VCaP (cell line): ENCODE data around the gene CFAP65.

Source experiments
- H3K27ac ChIP-seq: fragments of 450-650 bp; 2 replicates; pipeline ENCODE4 v1.5.1; 2017
- TF ChIP-seq, protein P1 (sequence below): fragments of 450-650 bp; conservative IDR thresholded peaks from 2 replicates; pipeline ENCODE4 v1.5.1; 2017; ENCODE audit warnings: mild to moderate bottlenecking, moderate library complexity

Gene CFAP65

DNA sequence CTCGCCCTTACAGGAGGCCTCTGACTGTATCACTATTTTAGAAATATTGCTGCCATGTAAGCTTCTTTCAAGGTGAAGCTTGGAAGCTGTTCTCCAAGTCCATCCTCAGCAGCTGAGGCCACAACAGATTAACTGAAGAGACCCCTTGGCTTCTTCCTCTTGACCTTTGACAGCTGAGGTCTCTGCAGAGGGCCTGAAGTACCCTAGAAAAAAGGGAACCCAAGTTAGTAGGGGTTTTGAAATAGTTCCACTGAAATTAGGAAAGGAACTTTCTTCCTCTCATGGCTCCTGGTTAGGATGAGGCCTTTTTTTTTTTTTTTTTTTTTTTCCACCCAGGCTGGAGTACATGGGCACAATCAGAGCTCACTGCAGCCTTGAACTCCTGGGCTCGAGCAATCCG, 34.9 kb upstream of the CFAP65 start:
- TF ChIP-seq, protein P1, sequence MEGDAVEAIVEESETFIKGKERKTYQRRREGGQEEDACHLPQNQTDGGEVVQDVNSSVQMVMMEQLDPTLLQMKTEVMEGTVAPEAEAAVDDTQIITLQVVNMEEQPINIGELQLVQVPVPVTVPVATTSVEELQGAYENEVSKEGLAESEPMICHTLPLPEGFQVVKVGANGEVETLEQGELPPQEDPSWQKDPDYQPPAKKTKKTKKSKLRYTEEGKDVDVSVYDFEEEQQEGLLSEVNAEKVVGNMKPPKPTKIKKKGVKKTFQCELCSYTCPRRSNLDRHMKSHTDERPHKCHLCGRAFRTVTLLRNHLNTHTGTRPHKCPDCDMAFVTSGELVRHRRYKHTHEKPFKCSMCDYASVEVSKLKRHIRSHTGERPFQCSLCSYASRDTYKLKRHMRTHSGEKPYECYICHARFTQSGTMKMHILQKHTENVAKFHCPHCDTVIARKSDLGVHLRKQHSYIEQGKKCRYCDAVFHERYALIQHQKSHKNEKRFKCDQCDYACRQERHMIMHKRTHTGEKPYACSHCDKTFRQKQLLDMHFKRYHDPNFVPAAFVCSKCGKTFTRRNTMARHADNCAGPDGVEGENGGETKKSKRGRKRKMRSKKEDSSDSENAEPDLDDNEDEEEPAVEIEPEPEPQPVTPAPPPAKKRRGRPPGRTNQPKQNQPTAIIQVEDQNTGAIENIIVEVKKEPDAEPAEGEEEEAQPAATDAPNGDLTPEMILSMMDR = no peak
- no peak overlapping the region for H3K27ac ChIP-seq

DNA sequence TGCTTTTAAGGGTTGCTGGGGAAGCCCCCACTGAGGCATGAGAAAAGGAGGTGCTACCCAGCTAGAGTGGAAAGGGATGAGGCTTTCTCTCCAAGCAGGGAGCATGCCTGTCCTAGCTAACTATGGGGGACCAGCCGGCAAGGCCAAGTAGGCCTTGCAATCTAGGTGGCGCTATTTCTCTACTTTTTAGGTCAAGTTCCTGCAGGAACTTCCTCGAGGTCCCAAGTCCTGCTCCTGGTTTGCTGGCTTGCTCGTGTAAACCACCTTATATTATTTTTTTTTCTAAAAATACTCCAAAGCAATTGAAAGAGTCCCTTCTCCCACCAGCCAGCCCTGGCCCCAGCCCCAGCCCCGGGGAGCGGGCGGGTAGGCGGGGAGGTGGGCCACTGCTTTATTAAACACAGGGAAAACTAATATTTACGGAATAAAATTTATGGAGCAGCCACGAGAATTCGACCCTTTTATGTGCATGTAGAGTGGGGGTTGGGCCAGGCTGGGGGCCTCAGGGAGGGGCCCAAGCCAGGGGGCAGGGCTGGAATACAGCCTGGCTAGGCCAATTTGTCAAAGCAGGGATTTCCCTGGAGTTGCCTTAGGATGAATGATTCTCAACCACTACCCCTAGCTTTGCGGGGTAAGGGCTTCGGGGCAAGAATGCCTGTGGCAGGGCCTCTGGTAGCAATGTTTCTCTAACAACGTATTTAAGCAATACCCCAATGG, 32.3 kb upstream of the CFAP65 start:
- H3K27ac ChIP-seq = peak overlapping the region; percentile 76
- TF ChIP-seq, protein P1 = peak; percentile 81

DNA sequence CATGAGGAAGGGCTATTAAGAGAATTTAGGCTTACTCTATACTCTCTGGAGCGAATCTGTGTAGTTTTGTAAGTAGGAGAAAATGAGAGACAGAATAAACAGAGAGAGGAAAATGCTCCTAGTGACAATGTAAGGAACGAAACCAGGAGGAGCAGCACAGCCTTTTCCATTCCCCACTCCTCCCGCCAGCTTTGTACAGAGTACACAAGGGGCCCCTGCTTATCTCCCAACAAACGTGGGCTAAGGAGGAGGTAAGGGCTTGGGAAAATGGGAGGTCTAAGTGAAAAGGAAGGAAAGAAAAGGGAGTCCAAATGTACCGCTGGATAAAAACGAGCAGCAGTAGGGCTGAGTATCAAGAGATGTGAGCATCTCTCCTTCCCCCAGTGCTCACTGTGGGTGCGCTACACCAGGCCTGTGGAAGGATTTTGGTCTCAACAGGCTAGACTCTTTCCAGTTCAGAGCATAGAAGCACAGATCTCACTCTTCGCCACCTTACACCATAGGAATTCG, 31.5 kb upstream of the CFAP65 start:
- H3K27ac ChIP-seq = peak overlapping the region; percentile 76
- TF ChIP-seq, protein P1 = no peak

DNA sequence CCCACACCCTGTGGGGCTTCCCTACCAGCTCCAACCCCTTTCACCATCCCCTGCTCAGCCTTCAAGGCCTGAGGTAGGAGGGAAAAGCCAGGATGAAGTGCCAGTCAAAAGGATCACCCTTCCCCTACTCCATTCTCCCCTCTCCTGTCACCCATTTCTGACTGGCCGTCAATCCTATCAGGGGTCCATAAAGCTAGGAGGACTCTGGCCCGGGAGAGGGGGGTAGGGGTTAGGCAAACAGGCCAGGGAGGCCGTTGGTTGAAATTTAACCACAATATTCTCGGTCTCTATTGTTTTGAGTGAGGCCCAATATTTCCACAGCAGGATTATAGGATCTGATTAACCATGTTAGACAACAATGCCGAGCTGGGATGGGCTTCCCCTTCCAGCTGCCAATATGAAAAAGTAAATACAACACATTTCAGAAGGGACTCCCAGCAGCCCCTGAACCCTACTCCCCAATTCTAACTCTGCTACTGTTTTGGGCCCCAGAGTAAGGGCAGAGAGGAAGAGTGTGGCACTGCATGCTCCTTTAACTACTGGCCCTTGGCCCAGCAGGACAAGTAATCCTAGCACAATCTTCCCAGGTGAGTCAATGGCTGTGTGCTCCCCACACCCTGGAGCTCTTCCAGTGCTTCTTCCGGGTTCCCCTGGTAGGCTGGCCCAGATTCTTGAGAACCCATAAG, 30.0 kb upstream of the CFAP65 start:
- TF ChIP-seq, protein P1 = no peak
- H3K27ac ChIP-seq = peak overlapping the region; percentile 10; the same call in 1 of the 2 replicates

DNA sequence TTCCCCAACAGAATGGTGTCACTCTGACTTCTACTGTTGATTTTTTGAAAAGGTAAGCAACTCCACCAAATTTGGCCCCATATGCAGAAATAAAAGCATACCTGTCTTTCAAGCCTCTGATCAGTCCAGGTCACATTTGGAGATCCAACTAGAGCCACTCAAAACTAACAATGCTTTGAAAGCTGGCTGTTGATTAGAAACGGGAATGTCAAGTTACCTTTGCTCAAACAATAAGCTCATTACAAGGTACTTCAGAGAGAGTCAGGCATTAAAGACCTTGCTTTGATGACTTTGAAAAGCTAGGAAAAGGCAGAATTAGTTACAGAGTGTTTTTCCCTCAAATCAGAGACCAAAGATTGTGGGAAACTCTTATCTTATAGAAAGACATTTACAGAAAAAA, 24.2 kb upstream of the CFAP65 start:
- H3K27ac ChIP-seq = no peak overlapping the region
- TF ChIP-seq, protein P1 = no peak

DNA sequence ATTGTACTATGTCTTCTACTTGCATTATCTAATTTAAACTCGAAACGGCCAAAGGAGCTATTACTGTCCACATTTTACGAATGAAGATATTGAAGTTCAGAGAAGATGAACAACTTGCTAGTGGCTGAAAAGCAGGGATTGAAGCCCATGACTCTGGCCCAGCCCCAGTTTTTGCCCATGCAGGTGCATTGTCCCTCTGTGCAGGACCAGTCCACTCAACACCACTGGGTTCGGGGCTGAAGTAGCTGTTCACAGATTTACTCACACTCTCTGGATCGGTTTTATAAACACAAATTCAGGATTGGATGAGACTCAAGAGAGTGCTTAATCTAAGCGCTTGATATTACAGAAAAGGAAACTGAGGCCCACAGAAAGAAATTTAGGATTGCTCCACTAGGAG, 20.8 kb upstream of the CFAP65 start:
- TF ChIP-seq, protein P1 = no peak
- no peak overlapping the region for H3K27ac ChIP-seq
